UCSD-AML1 (cell line): ENCODE results near the gene NFS1.
"Not testable (repeated sequence)": the region's sequence is repeated elsewhere in the genome, so short reads cannot be mapped to it uniquely, and the experiment has no call there.

Experiments
- DNase-seq: peaks from one replicate; lab custom pipeline; 2025; ENCODE audit not compliant: unreplicated experiment; lab: John Stamatoyannopoulos, UW

NFS1 gene

DNA sequence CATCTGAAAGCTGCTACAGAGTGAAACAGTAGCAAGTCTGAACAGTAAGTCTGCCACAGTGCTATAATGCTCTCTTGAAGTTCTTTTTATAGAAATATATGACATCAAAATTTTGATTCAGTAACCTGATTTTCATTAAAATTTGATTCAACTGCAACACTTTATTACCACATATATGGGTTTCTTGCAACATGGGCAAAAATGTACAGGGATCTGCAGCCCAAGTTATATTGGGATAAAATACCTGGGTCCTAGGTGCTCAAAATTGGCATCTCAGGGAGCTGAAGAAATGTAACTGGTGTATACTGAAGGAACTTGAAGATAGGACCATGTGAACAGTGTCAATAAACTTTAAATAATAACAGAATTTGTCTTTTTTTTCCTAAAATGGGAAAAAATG lies 10.9 kb upstream of the NFS1 start:
- DNase-seq = no peak

DNA sequence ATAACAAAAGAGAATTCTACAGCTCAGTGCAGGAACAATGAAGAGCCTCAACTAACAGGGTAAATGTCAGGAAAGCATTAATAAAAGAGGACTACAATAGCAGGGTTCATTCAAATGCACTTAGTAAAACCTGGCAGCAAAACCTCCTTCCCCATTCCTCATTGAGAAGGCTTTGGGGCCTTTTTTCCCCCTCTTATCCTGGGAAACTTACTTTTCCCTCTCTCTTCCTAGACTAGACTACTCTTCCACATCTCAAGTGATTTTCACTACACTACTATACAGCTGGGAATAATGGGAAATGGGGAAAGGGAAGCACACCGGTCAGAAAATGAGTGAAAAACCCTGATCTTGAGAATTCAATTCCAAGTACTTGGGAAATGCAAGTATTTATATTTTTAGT lies 10.1 kb upstream of the NFS1 start:
- no peak for DNase-seq

DNA sequence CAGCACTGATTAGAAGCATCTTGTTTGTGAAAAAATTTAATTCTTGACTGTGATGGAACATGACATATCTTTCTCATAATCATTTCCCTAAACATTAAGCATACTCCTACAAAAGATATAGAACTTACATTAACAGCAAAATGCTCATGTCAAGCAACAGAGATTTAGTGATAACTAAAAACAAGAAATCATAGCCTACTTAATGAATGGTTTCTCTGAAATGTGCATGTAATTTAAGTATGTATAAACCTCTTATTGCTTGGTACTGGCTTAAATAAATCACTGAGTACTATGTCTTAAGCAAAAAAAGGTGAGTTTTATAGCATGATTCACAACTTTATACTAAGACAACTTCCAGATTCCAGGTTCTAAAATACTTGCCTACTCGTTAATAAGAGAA lies 9.3 kb upstream of the NFS1 start:
- no peak for DNase-seq

DNA sequence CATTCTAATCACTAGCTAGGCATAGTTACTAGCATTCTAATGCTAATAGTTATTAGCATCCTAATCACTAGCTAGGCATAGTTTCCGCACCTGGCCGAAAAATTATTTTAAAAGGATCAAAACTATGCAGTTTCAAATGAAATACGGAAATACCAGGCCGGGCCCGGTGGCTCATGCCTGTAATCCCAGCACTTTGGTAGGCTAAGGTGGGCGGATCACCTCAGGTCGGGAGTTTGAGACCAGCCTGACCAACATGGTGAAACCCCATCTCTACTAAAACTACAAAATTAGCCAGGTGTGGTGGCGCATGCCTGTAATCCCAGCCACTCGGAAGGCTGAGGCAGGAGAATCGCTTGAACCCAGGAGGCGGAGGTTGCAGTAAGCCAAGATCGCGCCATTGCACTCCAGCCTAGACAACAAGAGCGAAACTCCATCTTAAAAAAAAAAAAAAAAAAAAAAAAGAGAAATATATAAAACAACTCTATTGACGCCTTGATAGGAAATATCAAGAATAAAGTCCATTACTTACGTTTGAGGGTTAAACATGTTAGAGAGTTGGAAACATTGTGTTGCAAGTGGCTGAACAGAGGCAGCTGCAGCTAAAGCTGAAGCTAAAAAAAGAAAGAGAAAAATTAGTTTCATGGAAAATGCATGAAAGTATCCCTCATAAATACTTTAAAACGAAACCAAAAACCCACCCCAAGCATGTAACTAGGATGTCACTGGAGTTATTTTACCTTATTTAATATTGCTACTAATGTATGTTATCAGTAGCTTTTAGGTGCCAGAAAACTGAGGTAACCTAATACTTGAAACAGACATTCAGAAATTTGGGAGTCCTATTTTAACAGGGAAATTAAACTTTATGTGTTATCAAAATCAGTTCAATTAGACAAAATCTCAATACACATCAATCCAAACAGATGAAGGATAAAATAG lies 7.7 kb upstream of the NFS1 start:
- DNase-seq = not testable (repeated sequence)

DNA sequence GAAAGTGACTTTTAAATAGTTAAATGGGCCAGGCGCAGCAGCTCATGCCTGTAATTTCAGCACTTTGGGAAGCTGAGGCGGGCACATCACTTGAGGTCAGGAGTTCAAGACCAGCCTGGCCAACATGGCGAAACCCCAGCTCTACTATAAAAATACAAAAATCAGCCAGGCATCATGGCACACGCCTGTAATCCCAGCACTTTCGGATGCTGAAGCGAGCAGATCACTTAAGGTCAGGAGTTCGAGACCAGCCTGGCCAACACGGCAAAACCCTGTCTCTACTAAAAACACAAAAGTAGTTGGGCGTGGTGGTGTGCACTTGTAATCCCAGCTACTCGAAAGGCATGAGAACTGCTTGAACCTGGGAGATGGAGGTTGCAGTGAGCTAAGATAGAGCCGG lies 6.7 kb upstream of the NFS1 start:
- not testable (repeated sequence) for DNase-seq

DNA sequence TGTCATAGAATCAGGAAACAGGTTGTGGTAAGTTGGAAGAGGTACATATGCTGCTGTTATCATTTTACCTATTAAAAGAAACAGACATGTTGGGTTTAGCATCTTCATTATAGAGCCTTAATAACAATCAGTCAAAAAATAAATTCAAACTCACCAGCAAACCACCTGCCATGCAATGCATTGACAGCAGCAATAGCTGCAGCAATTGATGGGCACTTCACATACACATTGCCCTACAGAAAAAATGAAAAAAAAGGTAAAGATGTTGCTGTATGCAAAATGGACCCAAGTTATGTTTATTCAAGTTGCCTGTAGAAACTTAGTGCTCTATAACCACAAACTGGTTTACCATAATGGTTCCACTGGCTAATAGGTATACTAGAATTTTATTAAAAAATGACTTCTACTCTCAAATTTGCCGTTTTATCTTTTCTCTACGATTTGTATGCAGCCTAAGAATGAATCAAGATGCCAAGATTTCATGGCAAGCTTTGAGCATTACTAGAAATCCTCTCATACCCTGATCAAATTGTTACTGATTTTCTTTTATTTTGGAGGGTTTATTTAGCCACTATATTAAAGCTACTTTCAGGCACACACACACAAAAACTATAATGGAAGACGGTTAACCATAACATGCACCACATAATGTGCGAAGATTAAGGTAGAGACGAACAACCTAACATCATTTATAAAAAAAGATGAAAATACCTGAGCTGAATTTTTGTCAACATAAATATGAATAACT lies 5.5 kb upstream of the NFS1 start:
- DNase-seq = no peak

DNA sequence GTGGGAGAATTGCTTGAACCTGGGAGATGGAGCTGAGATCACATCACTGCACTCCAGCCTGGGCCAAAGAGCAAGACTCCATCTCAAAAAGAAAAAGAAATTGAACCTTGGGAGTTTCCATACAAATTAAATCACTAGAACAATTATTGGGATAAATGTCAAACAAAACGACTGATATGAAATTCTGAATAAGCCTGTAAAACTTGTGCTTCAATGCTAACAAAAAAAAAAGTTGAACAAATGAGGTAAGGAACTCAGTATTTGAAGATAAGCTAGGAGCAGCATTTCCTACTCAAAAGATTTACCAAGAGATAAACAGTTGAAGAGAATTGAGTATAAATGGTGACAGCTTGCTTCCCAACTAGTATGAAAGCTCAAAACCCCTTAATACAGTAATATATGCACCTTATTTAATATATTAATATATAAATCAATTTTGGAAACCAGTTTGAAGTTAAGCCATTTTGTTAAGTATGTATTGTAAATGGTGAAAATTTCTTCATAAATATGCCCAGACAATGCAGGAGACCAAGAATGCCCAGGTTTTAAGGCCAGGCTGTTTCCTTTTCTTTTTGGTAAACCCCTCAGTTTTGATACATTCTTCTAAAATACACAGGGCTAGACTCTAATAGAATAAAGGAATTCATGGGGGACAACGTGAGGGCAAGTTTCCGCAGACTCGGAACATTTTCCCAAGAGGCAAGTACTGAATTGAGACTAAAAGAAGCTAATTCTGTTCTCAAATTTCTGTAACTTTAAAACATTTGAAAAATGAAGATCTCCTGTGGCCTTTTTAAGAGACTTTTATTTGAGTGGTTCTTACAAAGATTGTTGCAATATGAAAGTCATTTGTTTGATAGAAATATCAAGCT lies 3.9 kb upstream of the NFS1 start:
- no peak for DNase-seq

DNA sequence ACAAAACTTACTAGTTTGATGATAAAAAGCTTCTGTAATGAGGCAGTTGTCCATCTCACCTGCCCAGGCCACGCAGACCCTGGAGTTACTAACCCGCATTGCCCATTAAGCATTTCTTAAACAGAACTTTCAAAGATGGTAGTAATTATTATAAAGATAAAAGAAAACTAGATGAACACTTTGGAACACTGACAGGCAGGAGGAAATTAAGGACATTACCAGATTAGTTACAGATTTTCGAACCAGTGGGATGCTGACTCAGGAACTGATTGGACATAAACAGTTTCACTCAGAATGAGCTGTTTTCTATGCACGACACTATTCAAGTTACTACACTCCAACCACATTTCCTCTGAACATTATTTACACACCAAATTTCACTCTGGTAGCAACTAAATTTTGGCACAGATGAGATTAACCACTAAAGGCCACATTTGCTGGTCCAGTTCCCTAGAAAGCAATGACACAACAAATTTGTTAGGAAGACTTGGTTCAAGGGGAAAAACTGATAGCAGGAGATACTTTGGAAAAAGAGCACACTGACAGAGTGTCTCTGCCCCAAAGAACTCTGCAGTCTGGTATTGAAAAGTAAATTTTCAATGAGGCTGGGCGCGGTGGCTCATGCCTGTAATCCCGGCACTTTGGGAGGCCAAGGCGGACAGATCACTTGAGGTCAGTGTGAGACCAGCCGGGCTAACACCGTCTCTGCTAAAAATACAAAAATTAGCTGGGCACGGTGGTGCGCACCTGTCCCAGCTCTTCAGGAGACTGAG lies 3.1 kb upstream of the NFS1 start:
- no peak for DNase-seq

DNA sequence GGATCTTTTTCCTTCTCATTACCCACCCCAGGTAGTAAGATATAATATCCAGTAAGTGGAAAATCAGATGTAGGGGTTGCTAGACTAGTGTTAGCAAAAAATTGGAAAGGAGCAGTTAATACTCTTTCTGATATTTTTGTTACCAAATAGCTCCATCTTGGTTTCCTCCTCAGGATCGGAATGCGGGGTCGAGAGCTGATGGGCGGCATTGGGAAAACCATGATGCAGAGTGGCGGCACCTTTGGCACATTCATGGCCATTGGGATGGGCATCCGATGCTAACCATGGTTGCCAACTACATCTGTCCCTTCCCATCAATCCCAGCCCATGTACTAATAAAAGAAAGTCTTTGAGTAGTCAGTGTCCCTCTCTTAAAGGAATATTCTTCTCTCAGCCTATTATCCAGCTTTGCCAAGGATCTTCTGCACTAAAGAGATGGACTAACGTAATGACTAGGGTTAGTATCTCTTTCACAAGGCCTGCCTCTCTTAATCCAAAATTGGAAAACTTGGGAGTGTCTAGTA lies 1.5 kb upstream of the NFS1 start:
- no peak for DNase-seq

DNA sequence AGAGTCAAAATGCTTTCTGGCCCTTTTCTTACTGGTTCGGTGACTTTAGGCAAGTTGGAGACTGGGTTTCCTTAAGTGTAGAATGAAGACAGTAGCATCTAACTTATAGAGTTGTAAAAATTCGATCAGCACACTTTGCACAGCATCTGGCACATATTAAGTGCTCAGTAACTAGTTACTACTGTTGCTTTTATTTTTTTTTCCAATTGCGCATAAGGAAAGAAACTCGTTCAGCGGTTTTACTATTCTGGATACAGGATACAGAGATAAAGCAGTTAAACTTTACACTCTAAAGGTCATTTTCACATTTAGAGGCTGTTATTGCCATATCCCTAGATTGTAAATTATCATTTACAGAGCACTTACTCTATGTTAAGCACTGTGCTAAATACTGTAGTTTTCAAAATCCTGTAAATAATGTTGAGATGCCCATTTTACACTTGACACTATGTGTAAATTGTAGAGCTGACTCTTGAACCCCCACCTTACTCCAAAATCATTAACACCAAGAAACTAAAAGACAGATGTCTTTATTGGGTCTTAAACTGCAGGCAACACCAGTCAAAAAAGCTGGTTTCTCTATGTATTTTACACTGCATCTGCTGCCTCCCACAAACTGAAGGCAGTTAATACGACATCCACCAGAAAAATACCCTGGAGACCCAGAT lies 939 bp upstream of the NFS1 start:
- DNase-seq = no peak

DNA sequence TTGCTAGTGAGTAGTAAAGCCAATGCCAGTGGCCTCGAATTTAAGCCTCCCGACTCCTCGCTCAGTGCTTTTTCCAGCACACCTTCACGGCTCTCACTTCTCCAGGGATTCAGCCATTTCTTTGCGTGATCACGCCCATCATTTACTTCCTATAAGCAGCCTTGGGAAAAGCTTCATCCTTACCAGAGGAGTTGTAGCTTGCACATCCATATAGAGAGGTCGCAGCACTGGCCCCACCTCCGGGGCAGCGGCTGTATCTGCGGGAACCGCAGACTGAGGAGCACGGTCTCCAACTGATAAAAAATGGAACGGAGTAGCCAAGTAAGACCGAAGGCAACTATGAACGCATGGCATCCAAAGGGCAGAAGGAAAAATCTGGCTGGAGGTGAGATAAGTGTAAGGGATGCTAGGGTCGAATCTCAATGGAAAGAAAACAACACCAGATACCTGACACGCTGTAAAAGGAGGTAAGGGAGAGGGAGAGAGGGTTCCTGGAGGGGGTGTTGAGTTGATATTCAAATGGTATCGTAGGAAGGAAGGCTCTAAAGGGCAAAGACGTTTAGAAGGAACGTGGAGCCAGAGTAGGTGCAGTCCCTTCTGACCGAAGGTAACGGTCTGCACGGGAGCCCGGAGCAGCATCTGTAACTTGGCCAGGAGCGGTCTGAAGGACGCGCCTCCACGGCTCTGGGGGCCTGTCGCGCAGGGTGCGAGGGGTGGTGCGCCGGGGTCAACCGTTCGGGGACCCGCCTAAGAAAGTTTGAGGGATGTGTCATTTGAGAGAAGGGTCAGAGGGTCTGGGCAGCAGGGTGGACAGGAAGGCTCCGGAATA lies 640 bp downstream of the NFS1 start:
- no peak for DNase-seq

DNA sequence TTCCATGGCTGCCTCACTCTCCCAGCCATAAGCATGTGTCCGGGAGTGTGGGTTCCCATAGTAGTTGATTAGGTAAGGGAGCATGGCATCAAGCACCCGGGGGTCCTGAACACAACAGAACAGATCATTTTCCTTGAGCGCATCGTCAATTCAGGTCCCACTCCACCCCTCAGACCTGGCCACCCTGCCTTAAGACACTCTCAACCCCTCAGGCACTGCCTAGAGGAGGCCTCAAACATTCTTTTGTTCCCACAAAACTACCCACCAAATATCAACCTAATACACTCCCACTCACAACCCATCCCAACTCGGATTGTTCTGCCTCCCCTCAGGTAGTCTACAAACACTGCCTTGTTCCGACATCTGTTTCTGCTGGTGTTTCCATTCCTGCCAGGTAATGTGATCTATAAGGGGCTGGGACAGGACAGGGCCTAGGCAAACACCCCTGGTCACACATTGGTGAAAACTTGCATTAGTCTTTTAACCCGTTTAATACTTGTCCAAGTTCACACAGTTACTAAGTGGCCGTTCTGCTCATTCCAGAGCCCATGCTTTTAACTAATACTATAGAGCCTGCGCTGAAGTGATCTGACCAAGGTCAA lies 1.4 kb downstream of the NFS1 start:
- no peak for DNase-seq

DNA sequence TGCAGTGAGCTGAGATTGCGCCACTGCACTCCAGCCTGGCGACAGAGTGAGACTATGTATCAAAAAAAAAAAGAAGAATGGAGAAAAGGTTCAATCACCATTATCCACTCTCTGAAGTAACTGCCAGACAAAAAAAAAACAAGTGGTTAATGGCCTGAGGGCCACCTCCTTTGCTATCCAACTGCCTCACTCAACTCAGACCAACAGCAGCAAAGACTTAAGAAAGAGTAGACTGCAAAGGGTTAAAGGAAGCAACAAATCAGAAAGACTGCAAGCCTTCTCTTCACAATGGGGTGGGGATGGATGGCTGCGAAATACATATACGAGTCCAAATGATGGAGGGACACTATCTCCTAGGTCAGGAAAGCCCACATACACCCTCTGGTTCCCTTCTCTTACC lies 3.2 kb downstream of the NFS1 start:
- DNase-seq = no peak

DNA sequence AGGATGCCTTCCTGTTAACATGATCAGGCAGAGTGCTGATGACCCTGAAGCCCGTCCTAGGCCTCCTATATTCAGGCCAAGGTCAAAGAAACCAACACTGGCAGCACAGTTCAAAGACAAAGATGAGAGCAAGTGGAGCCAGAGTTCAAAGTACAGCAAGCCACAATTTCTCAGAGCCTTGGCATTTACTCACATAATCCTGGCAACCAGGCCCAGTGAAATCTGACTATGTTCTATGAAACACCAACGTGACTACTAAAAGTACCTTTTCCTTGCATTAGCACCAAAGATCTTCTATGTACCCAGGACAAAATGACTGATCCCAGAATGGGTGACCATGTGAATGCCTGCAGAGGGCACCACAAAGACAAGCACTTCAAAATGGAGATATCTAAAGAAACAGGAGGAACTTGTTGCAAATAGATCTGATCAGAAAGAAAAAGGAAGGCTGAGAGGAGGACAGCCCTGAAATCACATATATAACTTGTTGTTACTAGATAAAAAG lies 3.9 kb downstream of the NFS1 start:
- DNase-seq = no peak

DNA sequence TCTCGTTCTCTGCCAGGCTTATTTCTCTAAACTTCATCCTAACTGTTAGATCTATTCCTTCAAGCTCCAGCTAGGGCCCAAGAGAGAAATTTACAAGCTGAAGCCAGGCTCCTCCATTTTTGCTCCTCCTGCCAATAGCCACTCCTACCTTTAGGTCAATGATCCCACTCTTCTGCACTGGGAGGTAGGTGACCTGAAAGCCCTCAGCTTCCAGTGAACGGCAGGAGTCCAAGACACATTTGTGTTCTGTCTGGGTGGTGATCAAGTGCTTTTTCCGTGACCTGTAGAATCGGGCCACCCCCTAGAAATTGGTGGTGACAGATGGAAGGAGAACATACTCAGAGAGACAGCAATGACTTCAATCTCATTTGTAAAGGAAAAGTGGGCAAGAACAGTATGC lies 8.9 kb downstream of the NFS1 start:
- DNase-seq = no peak

DNA sequence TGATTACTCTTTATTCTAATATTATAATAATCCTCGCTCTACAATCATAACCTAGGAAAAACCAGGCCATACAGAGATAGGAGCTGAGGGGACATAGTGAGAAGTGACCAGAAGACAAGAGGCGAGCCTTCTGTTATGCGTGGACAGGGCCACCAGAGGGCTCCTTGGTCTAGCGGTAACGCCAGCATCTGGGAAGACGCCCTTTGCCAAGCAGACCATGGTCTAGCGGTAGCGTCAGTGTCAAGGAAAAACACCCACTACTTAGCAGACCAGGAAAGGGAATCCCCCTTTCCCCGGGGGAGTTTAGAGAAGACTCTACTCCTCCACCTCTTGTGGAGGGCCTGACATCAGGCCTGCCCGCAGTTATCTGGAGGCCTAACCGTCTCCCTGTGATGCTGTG lies 12.3 kb downstream of the NFS1 start:
- DNase-seq = not testable (repeated sequence)

DNA sequence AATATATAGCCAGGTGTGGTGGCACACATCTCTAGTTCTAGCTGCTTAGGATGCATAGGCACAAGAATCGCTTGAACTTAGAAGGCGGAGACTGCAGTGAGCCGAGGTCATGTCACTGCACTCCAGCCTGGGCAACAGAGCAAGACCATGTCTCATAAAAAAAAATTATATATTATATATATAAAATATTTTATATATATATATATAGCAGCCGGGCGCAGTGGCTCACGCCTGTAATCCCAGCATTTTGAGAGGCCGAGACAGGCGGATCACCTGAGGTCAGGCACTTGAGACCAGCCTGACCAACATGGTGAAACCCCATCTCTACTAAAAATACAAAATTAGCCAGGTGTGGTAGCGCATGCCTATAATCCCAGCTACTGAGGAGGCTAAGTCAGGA lies 13.8 kb downstream of the NFS1 start:
- DNase-seq = not testable (repeated sequence)

DNA sequence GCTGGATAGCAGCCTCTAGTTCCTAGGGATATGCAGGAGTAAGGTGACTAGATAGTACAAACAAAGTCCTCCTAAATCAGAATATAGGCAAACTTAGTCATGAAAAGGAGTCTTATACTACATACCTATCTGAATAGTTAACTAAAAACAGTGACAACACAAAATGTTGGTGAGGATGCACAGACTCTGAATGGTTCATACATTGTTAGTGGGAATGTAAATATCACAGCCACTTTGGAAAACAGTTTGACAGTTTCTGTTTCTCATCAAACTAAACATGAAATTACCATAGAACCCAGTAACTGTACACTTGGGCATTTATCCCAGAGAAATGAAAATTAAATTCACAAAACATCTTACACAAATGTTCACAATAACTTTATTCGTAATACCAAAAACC lies 17.2 kb downstream of the NFS1 start:
- no peak for DNase-seq
